ENCODE measurements around the gene LGR4.

GRCh38 chr11:27413218-27413617 lies 59.4 kb downstream of the LGR4 start:
- TF ChIP-seq EZH2 (IDR thresholded peaks at IDR 0.05; ENCODE audit: insufficient read depth, poor library complexity, severe bottlenecking) (no peak), EZH2phosphoT487 (IDR thresholded peaks at IDR 0.05; ENCODE audit: insufficient read depth, low read depth) (no peak)
